IPS-20b (cell line): Measurements from ENCODE around the gene ADARB2.
"Not testable (repeated sequence)": the region's sequence is repeated elsewhere in the genome, so short reads cannot be mapped to it uniquely, and the experiment has no call there.

Experiments
- H3K27ac ChIP-seq: one replicate; pipeline ENCODE4 v1.5.1; 2013; ENCODE audit warnings: low read length
- H3K27me3 ChIP-seq: 2 replicates; pipeline ENCODE4 v1.6.1; 2013; ENCODE audit warnings: mild to moderate bottlenecking, low read length, inconsistent platforms; ENCODE audit not compliant: insufficient read depth
- H3K36me3 ChIP-seq: 2 replicates; pipeline ENCODE4 v1.6.1; 2013; ENCODE audit warnings: low read depth, mild to moderate bottlenecking, inconsistent platforms, low read length, moderate library complexity; ENCODE audit not compliant: insufficient read depth
- H3K4me1 ChIP-seq: 2 replicates; pipeline ENCODE4 v1.6.1; 2013; ENCODE audit warnings: mild to moderate bottlenecking, control low read depth, inconsistent platforms, low read length, moderate library complexity; ENCODE audit not compliant: insufficient read depth
- H3K4me3 ChIP-seq: 2 replicates; pipeline ENCODE4 v1.5.1; 2013; ENCODE audit warnings: mild to moderate bottlenecking, low read length, inconsistent platforms
- H3K9ac ChIP-seq: 2 replicates; pipeline ENCODE4 v1.6.1; 2013; ENCODE audit warnings: low read depth, mild to moderate bottlenecking, inconsistent platforms, low read length, moderate library complexity
- H3K9me3 ChIP-seq: 2 replicates; pipeline ENCODE4 v1.6.1; 2013; ENCODE audit warnings: mild to moderate bottlenecking, low read depth, low read length, inconsistent platforms; ENCODE audit not compliant: insufficient read depth

Gene ADARB2

GRCh38 chr10:1159131-1160061 lies 577.9 kb downstream of the ADARB2 start:
- no peak overlapping the region for H3K9ac ChIP-seq
- H3K4me1 ChIP-seq = no peaks in the 10 kb centered on the region

DNA sequence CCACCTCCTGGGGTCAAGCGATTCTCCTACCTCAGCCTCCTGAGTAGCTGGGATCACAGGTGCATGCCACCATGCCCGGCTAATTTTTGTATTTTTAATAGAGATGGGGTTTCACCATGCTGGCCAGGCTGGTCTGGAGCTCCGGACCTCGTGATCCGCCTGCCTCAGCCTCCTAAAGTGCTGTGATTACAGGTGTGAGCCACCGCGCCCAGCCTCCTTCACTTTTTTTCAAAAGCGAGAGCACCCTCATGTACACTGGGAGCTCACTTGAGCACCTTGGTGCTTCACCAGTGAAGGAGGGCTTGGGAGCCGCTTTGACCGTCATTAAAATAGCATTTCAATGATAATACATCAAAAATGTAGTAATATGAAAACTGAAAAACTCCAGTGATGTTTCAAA lies 578.8 kb downstream of the ADARB2 start:
- H3K4me3 ChIP-seq, H3K36me3 ChIP-seq, H3K4me1 ChIP-seq, H3K9ac ChIP-seq, H3K27me3 ChIP-seq, H3K27ac ChIP-seq, H3K9me3 ChIP-seq: not testable (repeated sequence)

More at GRCh38 chr10:1159131-1160061, 577.9 kb downstream of the ADARB2 start:
- Histone ChIP-seq H3K4me3 (no peak overlapping the region), H3K9me3 (no peaks in the 10 kb centered on the region), H3K36me3 (no peaks in the 10 kb centered on the region), H3K27ac (no peak overlapping the region), H3K27me3 (no peaks in the 10 kb centered on the region)

- H3K27me3 ChIP-seq = 0 out of 2 replicates have a peak, but pooled peaks cover 3% of the 10 kb centered on the region
- no peak overlapping the region for H3K9ac ChIP-seq
- H3K9me3 ChIP-seq = no peaks in the 10 kb centered on the region
- no peaks in the 10 kb centered on the region for H3K4me1 ChIP-seq
- H3K4me3 ChIP-seq = no peak overlapping the region
- H3K36me3 ChIP-seq = no peaks in the 10 kb centered on the region
- H3K27ac ChIP-seq = no peak overlapping the region
Observed at GRCh38 chr10:1158066-1158465, 579.3 kb downstream of the ADARB2 start.

DNA sequence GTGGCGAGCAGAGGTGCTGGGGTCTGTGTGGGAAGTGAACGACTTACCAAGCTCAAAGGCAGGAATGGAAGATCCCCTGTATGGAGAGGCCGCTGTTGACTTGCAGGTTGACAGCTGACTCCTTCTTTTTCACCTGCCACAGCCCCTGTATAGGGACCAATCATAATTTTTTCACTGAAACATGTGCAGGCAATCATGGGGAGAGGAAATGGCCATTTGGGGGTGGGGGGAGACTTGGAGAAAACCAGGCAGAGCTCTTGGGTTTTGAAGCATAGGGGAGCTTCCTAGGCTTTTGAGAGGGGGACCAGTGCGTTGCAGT lies 579.8 kb downstream of the ADARB2 start:
- H3K36me3 ChIP-seq = no peaks in the 10 kb centered on the region
- no peaks in the 10 kb centered on the region for H3K9me3 ChIP-seq
- 0 out of 2 replicates have a peak, but pooled peaks cover 3% of the 10 kb centered on the region for H3K27me3 ChIP-seq
- no peak overlapping the region for H3K9ac ChIP-seq
- no peak overlapping the region for H3K4me3 ChIP-seq
- H3K4me1 ChIP-seq = no peaks in the 10 kb centered on the region
- H3K27ac ChIP-seq = no peak overlapping the region

GRCh38 chr10:1156921-1157614 lies 580.3 kb downstream of the ADARB2 start:
- H3K9me3 ChIP-seq = no peaks in the 10 kb centered on the region
- 0 out of 2 replicates have a peak, but pooled peaks cover 3% of the 10 kb centered on the region for H3K27me3 ChIP-seq
- no peak overlapping the region for H3K27ac ChIP-seq
- no peaks in the 10 kb centered on the region for H3K36me3 ChIP-seq
- no peak overlapping the region for H3K9ac ChIP-seq
- H3K4me1 ChIP-seq = no peaks in the 10 kb centered on the region
- no peak overlapping the region for H3K4me3 ChIP-seq

GRCh38 chr10:1156616-1156886 lies 580.8 kb downstream of the ADARB2 start:
- Histone ChIP-seq H3K9ac (no peak overlapping the region), H3K4me3 (no peak overlapping the region), H3K27me3 (0 out of 2 replicates have a peak, but pooled peaks cover 3% of the 10 kb centered on the region), H3K4me1 (no peaks in the 10 kb centered on the region), H3K36me3 (no peaks in the 10 kb centered on the region), H3K27ac (no peak overlapping the region), H3K9me3 (no peaks in the 10 kb centered on the region)

DNA sequence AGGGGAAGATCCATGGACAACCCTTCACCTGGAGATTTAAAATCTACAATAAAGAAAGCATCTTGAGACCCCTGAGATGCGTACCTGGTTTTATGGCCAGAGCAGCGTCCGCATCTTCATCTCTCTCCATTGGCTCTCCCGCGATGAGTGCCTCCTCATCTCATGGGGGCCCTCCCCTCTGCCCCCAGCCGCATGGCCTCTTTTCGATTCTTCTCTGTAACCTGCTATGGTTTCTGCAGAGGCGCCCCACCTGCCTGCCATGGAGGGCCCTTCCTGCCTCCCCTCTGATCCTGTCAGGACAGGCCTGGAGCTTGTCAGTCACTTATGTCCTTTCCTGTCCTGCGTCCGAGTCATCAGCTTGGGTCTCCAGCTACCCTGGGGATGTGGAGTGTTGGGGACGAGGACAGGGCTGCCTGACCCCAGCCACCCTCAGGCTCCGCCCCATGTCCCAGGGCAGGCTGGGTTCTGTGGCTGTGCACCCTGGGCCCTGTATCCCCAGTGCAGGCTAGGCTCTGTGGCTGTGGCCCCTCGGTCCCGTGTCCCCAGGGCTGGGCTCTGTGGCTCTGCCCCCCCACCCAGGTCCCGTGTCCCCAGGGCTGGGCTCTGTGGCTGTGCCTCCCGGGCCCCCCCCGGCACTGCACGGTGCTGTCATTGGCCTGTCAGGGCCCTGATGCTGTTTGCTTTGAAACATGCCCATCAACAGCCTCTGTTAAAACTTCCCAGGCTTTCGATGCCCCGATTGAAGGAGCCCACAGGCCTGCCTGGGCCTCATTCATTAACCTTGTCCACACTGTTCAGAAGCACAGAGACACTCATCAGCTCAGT lies 581.3 kb downstream of the ADARB2 start:
- Histone ChIP-seq H3K4me3 (no peak overlapping the region), H3K27me3 (0 out of 2 replicates have a peak, but pooled peaks cover 3% of the 10 kb centered on the region), H3K27ac (no peak overlapping the region), H3K36me3 (no peaks in the 10 kb centered on the region), H3K4me1 (no peaks in the 10 kb centered on the region), H3K9me3 (no peaks in the 10 kb centered on the region), H3K9ac (no peak overlapping the region)

GRCh38 chr10:1154531-1155295 lies 582.6 kb downstream of the ADARB2 start:
- Histone ChIP-seq H3K27me3 (0 out of 2 replicates have a peak, but pooled peaks cover 3% of the 10 kb centered on the region), H3K9ac (no peak overlapping the region), H3K4me3 (no peak overlapping the region), H3K36me3 (no peaks in the 10 kb centered on the region), H3K27ac (no peak overlapping the region), H3K9me3 (no peaks in the 10 kb centered on the region), H3K4me1 (no peaks in the 10 kb centered on the region)

DNA sequence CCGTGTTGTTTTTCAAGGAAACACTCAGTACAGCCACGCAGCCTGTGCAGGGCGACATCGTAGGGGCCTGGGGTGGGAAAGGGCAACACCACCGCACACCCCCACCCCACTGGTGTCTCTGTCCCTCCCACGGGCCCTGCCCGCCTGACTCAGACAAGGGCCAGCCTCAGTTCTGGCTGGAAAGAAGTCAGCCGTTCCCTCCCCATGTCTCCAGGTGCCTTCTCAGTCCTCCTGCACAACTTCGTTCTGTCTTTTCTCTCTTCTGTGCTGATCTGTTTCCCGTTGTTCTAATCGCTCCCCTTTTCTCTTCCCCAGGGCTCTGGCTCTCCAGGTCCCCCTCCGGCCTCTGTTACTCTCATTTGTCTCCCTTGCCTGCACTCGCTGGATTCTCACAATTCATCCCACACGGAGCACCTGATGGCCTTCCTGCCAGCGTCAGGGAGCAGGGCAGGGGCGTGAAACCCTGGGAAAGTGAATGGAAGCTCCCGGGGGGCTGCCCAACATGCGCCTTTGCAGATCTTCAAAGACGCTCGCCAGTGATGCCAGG lies 583.4 kb downstream of the ADARB2 start:
- Histone ChIP-seq H3K4me3 (no peak overlapping the region), H3K27ac (no peak overlapping the region), H3K9me3 (no peaks in the 10 kb centered on the region), H3K4me1 (no peaks in the 10 kb centered on the region), H3K27me3 (0 out of 2 replicates have a peak, but pooled peaks cover 3% of the 10 kb centered on the region), H3K36me3 (no peaks in the 10 kb centered on the region), H3K9ac (no peak overlapping the region)

DNA sequence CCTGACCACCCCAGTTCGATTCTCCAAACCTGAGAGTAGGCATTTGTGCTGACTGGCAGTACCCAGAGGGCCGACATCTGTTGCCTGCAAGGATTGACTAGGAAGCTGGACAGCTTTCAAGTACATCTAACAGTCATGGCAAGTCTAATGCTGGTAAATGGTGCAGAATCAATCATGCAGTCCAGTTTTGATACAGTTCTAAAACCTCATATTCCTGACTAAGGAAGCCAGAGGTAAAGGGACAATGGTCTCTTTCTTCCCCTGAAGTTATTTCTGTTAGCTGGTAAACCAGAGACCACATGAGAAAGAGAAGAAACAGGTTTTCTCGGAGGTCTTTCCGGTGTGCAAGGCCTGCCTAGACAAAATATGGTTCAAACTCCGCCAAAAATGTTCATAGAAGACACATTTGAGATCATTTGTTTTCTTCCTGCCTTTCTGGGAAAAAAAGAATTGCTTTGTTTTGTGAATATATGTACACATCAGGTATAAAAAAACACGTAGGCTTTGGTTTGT lies 584.0 kb downstream of the ADARB2 start:
- Histone ChIP-seq H3K9ac (no peak overlapping the region), H3K9me3 (no peaks in the 10 kb centered on the region), H3K27ac (no peak overlapping the region), H3K36me3 (no peaks in the 10 kb centered on the region), H3K4me3 (no peak overlapping the region), H3K4me1 (no peaks in the 10 kb centered on the region), H3K27me3 (0 out of 2 replicates have a peak, but pooled peaks cover 3% of the 10 kb centered on the region)
